ENCODE results near the gene USH1C. TPM values are rescaled to one million over a fixed set of nuclear protein-coding genes. Genes with fewer than 3 reads are reported as not detected.

The USH1C gene
- total RNA-seq, 1 donor from 2014 or later: not detected

DNA sequence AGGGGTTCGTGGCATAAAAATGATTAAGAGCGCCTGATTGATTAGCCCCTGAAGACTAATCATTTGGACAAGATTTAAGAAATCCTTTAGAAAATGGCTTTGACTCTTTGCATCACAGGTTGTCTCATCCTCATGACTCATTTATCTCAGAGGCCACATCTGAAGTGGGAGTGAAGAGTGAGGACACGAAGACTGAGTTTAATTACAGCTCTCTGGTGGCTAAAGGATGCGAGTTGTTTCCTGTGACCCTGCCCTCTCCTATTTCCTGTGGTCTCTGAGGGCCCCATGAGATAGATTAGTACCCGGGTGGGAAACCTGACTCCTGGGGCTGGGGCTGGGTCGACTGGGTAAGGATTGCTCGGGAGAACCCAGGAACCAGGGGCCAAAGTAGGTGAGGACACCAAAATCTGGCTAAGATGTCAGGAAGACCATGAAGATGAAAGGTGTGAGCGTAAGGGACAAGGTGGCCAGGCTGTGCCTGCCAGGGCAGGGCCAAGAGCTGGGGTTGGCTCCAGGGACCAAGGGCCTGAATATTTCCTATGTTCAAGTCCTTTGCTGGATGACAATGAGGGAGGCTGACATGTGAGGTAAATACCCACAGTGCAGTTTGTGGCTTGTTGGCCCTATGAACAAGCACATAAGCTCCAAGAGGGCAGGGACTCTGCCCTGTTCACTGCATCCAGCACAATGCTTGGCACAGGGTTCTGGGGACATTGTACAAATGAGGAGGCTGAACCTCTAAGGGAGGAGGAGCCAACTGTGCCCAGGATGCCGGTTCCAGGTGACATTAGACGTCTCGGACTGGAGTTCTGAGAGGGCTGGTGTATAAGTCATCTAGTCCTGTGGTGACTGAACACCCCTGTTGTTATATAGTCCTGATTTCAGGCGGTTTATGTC lies 6.5 kb upstream of the USH1C start:
- no peak for DNase-seq (ENCODE audit: low read depth)

DNA sequence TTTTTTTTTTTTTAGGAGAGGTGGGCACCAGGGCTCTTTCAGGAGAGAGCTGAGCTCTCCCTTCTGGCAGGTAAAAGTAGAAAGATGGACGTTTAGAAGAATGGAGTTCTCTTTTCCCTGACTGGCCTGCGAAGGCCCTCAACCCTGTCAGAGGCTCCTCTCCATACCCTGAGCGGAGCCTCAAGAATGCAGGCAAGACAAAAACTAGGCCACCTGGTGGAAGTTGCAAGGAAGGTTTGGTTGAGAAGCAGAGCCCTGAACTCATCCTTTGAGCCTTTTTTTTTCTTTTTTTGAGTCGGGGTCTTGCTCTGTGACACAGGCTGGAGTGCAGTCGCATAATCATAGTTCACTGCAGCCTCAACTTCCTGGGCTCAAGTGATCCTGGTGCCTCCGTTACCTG lies 4.2 kb upstream of the USH1C start:
- no peak for DNase-seq (ENCODE audit: low read depth)

DNA sequence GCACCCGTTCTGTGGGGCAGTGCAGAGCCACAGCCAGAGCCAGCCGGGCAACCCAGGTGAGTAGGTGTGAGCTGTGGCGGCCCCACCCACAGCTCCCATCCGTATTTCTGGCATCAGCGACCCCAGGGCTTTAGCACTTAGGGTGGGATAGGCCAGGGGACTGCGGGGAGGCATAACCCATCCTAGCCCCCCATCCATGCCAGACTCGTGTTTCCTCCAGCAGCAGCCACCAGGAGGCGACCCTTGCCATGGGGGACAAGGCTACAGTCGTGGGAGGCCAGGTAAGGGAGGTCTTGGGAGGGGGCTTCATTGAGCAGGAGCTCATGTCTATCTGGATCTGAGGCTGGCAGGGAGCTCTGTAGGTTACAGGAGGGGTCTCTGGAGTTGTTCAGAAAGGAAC lies 3.7 kb upstream of the USH1C start:
- no peak for DNase-seq (ENCODE audit: low read depth)

DNA sequence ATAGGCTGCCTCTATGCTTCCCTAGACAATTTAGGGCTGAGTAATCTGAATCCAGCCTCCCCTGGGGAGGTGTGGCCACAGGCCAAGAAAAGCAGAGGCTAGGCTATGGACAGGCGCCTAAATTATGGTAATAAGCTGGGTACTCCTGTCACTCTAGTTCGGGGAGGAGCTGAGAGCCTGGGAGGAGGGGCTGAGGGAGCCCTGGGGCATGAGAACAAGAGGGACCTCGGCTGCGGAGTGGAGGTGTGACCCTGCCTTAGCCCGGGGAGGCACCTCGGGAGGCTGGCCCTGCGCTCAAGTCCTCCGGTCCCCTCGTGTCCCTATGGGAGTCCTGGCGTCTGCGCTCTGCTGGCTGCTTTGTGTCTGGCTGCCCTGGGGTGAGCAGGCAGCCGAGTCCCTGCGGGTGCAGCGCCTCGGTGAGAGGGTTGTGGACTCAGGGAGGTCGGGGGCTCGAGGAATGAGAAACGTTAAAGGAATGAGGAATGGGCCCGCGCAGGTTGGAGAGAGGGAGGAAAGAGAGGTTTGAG lies 2.9 kb upstream of the USH1C start, which contains the start of gene OTOG:
TSS of gene OTOG (plus strand) at position 209 of the 527 bp plus-strand sequence. CDS start at position 323, 114 bp downstream.
- DNase-seq (ENCODE audit: low read depth): no peak

DNA sequence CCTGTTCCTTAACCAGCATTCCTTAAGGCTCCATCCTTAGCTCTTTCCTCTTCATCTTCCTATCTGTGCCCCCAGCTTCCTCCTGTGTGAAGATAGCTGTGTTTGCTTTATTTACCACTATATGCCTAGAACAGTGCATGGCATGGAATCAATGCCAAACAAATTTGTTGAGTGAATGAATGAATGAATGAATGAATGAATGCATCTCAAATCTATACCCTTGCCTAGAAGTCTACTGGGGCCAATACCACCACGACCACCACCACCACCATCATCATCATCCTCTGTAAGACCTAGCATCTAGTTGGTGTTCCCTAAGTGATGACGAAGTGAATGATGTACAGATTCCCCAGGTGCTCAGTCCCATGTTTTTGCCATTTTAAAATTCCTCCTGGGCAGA lies 2.0 kb upstream of the USH1C start:
- DNase-seq (ENCODE audit: low read depth): no peak

DNA sequence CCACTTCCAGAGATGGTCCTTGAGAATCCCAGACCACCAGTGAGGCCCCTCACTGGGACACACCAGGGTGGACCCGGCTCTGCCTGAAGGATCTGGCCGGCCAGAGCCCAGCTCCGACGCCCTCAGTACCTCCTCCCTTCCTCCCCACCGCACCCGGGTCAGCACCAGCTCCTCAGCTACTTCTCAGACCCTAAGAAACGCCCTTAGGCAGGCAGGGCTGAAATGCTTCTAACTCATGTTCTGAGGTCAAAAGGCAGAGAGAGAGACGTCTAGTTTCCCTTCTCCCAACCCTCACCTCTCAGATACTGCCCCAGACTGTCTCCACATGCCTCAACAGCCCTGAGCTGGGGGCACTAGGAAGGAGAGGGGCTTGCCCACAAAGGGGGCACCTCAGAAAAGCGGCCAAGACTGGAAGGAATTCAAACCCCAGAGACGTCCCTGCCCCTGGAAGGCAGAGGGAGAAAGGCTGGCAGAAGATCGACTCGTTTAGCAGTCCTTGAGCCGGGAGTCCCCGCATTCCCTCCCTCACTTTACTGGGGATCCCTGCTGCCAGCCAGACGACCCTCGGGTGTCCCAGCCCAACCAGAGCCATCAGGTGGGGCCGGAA lies 539 bp downstream of the USH1C start:
- no peak for DNase-seq (ENCODE audit: low read depth)

DNA sequence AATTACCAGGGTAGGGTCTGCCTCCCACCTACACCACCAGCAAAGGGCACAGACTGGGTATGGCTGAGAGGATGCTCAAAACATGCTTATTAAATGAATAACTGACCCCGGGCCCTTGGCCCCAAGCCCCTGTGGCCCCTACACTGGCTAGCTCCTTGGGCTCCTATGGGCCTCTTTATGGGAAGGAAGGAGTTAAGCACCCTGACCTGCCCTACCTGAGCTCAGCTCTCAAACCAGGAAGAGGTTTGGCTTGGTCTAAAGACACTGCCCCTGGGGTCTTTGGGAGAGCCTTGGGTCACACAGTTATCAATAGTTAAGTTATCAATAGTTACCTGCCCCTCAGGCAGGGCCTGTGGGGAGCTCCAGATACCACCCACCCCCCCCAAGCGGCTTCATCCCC lies 1.2 kb downstream of the USH1C start:
- DNase-seq (ENCODE audit: low read depth): no peak

DNA sequence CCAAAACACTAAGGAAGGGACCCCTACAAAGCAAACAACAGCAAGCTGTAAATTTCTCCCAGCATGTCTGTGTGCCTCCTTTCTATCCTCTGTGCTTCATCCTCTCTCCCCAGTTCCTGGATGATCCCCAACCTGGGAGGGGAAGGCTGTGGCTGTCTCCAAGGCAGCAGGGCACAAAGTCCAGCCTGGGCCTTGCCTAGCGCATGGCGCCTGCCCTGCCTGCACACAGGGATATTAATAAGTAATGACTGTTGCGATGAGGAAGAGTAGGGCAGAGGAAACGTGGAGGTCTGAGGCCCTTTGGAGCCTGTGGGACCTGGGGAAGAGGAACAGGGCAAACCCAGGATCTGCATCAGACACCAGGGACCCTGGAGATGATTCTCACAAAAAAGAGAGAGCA lies 2.0 kb downstream of the USH1C start:
- no peak for DNase-seq (ENCODE audit: low read depth)

DNA sequence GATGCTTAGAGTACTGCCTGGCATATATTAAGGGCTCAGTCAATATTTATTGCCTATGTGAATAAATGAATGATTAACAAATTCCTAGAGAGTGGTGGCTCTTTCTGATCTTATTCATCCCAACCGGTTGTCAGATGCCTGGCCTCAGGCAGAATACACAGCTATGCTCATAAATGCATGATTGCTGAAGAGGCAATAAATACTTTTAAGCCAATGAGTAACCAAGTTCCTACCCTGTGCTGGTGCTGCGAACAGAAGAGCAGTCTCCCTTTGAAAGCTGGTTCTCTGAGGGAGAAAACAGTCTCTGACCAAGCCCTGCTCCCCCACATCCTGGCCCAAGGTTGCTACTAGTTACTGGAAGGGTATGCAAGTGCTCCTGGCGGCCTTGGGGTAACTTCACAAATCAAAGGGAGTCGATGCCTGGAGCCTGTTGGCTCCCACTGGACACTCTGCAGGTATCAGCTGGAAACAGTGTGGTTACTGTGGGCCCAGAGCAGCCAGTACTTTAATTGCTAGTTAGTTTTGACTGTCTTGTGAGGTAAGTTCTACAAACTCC lies 2.8 kb downstream of the USH1C start:
- no peak for DNase-seq (ENCODE audit: low read depth)

DNA sequence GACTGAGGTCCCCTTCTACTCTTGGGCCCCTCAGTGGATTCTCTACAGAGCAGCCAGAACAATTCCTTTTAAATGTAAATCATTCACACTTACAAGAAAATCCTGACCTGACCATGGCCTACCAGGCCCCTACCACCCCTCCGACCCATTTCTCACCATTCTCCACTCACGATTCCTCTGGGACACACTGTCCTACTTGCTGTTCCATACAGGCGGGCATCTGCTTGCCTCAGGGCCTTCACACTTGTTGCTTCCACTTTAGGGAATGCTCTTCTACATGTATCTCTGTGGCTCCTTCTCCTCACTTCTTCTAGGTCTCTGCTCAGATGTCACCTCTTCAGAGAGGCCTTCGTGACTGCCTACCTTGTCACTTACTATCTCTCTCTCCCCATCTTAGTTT lies 3.4 kb downstream of the USH1C start:
- DNase-seq (ENCODE audit: low read depth): no peak

DNA sequence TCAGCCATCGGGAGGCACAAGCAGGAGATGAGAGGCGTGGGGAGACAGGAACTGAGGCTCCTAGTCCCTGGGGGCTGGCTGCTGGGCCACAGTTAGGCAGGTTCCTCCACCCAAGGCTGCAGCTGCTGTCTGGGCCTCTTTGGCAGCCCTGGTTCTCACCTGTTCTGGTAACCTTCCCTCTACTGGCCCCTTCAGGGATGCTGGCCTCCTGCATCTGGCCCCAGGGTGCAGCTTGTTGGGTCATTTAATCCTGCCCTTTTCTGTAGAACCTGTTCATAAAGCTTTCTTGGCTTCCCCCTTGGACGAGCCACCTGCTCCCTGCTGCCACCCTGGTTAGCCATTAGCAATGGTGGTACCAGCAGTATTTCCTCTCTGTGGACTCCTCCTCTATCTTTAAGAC lies 5.5 kb downstream of the USH1C start:
- no peak for DNase-seq (ENCODE audit: low read depth)

DNA sequence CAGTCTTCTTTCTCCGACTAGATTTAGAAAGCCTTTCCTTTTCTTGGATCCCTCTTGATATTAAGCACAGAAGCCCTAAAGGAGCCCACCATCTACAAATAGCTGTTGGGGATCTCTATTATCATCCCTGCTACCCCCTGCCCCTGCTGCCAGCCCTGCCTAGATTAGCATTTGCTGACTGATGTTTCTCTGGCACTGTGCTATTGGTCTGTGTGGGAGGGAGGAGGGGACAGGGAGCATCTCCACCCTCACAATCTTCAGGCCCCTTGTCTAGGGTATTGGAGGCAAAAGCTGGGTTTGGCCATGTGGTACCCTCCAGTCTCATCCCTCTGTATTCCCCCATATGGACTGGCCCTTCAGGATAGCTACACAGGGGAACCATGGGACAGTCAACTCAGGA lies 6.2 kb downstream of the USH1C start:
- DNase-seq (ENCODE audit: low read depth): no peak

DNA sequence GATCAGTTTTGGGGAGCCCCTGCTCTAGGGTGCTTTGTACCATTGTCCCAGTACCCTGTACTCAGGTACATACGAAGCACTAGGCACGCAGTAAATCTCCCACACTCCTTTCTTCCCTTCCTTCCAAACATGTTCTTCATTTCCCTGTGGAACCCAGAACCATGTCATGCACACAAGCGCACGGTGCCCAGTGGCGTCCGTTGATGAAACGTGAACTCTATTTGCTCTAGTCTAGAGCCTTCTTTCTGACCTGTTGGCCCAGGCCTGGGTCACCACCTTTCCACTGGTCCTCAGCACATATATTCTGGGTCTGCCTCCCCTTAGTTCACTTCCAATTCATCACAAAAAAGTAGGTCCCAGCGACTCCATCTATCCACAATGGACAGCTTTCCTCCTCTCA lies 7.0 kb downstream of the USH1C start:
- no peak for DNase-seq (ENCODE audit: low read depth)

DNA sequence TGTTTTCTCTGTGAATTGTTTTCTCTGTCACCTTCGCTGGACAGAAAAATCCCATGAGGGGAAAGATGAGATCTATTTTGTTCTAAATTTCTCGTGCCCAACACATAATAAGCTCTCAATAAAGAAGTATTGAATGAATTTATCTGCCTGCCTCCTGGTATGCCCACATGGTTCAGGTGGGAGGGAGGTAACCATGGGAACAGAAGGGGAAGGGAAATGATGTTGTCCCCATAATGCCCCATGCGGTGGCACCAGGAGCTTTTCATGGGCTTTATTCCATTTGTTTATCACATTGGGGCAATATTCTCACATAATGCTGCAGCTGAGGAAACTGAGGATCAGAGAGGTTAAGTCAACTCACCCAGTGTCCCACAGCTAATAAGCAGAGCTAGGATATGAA lies 8.7 kb downstream of the USH1C start:
- DNase-seq (ENCODE audit: low read depth): no peak

DNA sequence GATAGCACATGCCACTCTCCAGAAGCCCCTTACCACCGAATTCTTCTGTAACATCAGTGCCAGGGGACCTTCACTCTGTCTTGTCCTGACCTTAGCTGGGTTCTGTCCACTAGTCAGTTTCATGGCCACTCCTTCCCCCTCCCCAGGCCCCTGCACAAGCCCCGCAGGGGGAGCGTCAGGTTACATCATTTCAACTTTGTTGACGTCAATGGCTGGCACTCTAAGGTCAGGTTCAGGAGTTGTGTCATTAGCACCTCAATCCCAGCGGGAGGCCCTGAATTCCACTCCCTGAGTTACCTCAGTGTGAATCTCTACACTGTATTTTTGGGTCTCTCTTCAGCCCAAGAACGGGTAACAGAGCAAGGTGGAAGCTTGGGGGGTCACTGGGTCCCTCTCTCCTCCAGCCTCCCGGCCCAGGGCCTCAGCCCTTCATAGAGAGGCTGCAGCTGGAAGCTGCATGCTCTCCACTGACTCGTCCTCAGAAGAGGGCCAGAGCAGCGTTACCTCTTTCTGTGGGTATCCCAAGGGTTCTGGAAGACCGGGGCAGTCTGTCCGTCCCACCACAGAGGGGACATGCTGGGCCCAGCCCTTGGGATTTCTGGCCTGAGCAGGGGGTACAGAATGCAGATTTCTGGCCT lies 10.3 kb downstream of the USH1C start:
- DNase-seq (ENCODE audit: low read depth): no peak

DNA sequence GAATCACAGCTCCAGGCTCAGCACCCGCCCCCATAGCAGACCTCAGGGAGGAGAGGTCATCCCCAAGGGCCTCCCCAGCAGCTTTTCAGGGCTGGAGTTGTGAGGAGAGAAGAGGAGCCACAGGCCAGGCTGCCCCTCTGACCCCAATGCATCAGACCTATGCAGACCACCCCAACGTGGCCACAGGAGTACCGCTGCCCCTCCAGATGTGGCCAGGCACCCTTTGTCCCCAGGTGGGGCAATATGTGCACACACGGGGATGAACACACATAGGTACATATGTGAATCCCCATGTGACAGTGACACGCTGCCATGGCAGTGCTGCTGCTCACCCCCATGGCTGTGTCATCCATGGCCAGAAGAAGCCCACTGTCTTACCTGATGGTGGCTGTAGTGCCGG lies 10.9 kb downstream of the USH1C start:
- DNase-seq (ENCODE audit: low read depth): no peak

DNA sequence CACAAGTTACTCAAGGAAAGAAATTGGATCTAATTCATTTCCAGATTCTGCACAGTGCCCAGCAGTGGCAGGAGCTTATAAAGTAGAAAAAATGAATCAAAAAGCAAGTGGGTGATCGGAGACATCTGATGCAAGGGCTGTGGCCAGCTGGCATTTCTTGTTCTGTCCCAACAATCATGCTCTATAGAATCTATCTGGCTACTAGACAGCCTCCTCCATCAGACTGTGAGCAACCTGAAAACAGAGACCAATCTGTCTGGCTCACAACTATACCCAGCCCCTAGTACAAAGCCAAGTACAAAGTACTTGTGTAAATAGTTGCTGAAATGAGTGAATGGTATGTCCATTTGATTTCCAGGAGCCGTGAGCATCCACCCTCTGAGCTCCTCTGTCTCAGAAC lies 11.4 kb downstream of the USH1C start:
- no peak for DNase-seq (ENCODE audit: low read depth)

DNA sequence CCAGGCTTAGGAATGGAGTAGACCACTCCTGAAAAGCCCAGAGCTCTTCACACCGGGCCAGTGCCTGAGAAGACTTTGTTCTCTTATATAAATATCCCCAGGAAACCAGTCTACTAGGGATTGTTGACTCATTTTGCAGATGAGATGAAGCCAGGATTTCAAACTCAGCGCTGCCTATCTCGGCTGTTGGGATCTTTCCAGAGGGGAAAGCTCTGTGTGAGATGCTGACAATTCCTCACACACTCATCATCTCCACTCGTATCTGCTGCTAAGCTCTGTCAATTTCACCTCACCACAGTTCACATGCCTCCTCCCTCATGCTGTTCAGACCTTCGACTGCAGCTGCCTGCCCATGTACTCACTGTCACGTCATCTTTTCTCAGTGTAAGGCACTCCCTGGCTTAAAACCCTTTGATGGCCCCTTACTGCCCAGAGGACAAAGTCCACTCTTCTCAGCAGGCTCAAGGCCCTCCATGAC lies 12.5 kb downstream of the USH1C start:
- DNase-seq (ENCODE audit: low read depth): peak; percentile 88

DNA sequence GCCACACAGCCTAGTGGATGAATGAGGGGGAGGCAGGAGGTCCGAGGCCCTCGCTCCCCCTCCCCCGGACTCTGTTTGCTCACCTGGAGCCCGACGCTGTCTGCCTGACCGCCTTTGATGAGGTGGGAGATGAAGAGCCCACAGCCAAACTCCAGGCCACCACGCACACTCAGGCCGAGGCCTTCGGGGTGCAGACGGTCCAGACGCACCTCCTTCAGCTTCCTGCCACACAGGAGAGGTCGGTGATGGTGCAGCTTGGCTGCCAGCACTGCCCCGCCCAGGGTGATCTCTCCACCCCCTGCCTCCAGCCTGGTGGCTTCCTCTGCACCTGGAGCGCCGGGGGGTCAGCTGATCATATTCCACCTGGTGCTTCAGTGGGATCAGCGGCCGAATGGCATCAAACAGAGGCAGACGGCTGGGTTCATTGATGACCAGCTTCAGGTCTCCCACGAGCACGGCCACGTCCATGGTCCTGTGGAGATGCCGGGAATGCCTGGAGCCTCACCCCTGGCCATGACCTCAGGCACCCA lies 13.1 kb downstream of the USH1C start:
- no peak for DNase-seq (ENCODE audit: low read depth)

DNA sequence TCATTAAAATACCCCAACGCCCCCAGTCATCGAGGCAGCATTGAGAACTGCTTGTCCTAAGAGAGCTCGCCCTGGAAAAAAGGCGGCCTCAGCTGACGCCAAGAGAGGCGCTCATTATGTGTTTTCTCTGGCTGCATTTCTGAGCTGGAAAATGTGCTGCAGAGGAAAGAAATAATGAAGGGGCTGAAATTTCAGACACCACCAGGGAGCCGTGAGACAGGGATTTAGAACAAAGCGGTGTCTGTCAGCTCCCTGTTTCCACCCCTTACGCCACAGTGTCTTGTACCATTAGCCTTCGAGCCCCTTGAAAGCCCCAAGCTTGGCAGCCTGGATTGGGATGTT lies 14.4 kb downstream of the USH1C start:
- DNase-seq (ENCODE audit: low read depth): no peak

All from myocyte (in vitro differentiated cells).